ENCODE measurements around the gene SPATA16.
"Not testable (repeated sequence)": the region's sequence is repeated elsewhere in the genome, so short reads cannot be mapped to it uniquely, and the experiment has no call there.

The SPATA16 gene

GRCh38 chr3:172877011-172877410 is 264.0 kb downstream of the SPATA16 start:
- Mint-ChIP-seq H3K4me1 (no peaks in the 10 kb centered on the region), H3K27ac (no peak overlapping the region), H3K36me3 (ENCODE audit: low read depth) (no peaks in the 10 kb centered on the region), H3K27me3 (no peaks in the 10 kb centered on the region), H3K9me3 (peaks cover 15% of the 10 kb centered on the region), H3K4me3 (no peak overlapping the region)
- ATAC-seq, result no peak
- no peak for DNase-seq

GRCh38 chr3:172876297-172876696 is 264.7 kb downstream of the SPATA16 start:
- H3K4me3 Mint-ChIP-seq, result no peak overlapping the region
- H3K4me1 Mint-ChIP-seq, result no peaks in the 10 kb centered on the region
- H3K36me3 Mint-ChIP-seq (ENCODE audit: low read depth), result no peaks in the 10 kb centered on the region
- peaks cover 15% of the 10 kb centered on the region for H3K9me3 Mint-ChIP-seq
- H3K27me3 Mint-ChIP-seq, result no peaks in the 10 kb centered on the region
- ATAC-seq (no peak), DNase-seq (no peak)
- no peak overlapping the region for H3K27ac Mint-ChIP-seq

DNA sequence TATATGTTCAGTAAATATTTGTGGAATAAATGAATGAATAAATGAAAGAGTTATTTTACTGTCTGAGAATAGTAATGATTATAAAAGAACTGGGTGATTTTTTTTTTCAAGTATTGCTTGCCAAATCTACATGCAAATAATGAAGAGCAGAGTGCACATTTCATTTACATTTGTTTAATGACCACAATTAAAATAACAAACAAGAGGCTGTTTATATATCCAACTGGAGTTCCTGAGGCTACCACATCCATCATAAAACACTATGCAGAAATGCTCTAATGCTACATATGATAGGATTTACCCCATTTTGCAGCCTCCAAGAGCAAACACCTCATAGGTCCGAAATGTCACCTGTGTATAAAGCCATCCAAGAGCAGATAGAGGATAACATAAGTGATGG is 266.0 kb downstream of the SPATA16 start:
- DNase-seq (no peak), ATAC-seq (no peak)
- H3K27me3 Mint-ChIP-seq, result no peaks in the 10 kb centered on the region
- H3K36me3 Mint-ChIP-seq (ENCODE audit: low read depth), result no peaks in the 10 kb centered on the region
- H3K27ac Mint-ChIP-seq, result no peak overlapping the region
- H3K4me1 Mint-ChIP-seq, result no peaks in the 10 kb centered on the region
- peaks cover 10% of the 10 kb centered on the region for H3K9me3 Mint-ChIP-seq
- H3K4me3 Mint-ChIP-seq, result no peak overlapping the region

- Mint-ChIP-seq H3K4me1 (no peaks in the 10 kb centered on the region), H3K27ac (no peak overlapping the region), H3K9me3 (no peaks in the 10 kb centered on the region), H3K36me3 (ENCODE audit: low read depth) (no peaks in the 10 kb centered on the region), H3K4me3 (no peak overlapping the region), H3K27me3 (peaks cover 7% of the 10 kb centered on the region)
- ATAC-seq (no peak), DNase-seq (no peak)
Measured at GRCh38 chr3:172869784-172870518, 271.1 kb downstream of the SPATA16 start.

DNA sequence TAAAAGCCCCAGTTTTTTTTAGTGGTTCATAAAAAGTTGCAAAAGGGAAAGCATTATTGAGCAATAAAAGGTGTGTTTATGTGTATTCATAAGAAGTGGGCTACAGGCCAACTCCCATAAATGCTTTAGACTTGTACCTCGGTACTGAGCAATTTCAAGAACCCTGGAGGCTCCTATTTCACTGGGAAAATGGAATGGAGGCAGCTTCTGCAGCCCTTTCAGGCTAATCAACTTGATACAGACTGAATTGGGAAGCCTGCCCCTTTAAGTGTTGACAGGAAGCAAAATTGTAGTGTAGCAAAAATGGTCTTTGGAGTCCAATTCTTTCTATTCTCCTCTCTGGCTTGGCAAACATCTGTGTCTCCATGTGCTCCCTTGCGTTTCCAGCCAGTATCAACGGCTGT is 271.7 kb downstream of the SPATA16 start:
- Mint-ChIP-seq H3K4me1 (no peaks in the 10 kb centered on the region), H3K36me3 (ENCODE audit: low read depth) (no peaks in the 10 kb centered on the region), H3K9me3 (no peaks in the 10 kb centered on the region), H3K4me3 (no peak overlapping the region), H3K27ac (no peak overlapping the region), H3K27me3 (peaks cover 7% of the 10 kb centered on the region)
- no peak for DNase-seq
- no peak for ATAC-seq

- Mint-ChIP-seq H3K4me3 (no peak overlapping the region), H3K27ac (no peak overlapping the region), H3K27me3 (peaks cover 7% of the 10 kb centered on the region), H3K4me1 (no peaks in the 10 kb centered on the region), H3K36me3 (ENCODE audit: low read depth) (no peaks in the 10 kb centered on the region), H3K9me3 (no peaks in the 10 kb centered on the region)
- DNase-seq, result no peak
- ATAC-seq, result no peak
Measured at GRCh38 chr3:172868582-172869200, 272.3 kb downstream of the SPATA16 start.

GRCh38 chr3:172866726-172867350 is 274.2 kb downstream of the SPATA16 start:
- not testable (repeated sequence) for H3K36me3 Mint-ChIP-seq (ENCODE audit: low read depth); H3K27ac Mint-ChIP-seq; ATAC-seq; H3K27me3 Mint-ChIP-seq; H3K4me1 Mint-ChIP-seq; H3K9me3 Mint-ChIP-seq; H3K4me3 Mint-ChIP-seq; DNase-seq

GRCh38 chr3:172859041-172859440 is 282.0 kb downstream of the SPATA16 start:
- ATAC-seq (no peak), DNase-seq (no peak)
- Mint-ChIP-seq H3K9me3 (no peaks in the 10 kb centered on the region), H3K27ac (no peak overlapping the region), H3K36me3 (ENCODE audit: low read depth) (no peaks in the 10 kb centered on the region), H3K4me1 (no peaks in the 10 kb centered on the region), H3K27me3 (peaks cover 4% of the 10 kb centered on the region), H3K4me3 (no peak overlapping the region)

- no peak for ATAC-seq
- Mint-ChIP-seq H3K36me3 (ENCODE audit: low read depth) (no peaks in the 10 kb centered on the region), H3K27me3 (peaks cover 4% of the 10 kb centered on the region), H3K9me3 (no peaks in the 10 kb centered on the region), H3K4me1 (no peaks in the 10 kb centered on the region), H3K27ac (no peak overlapping the region), H3K4me3 (no peak overlapping the region)
- DNase-seq, result no peak
Measured at GRCh38 chr3:172856795-172857742, 284.0 kb downstream of the SPATA16 start.

GRCh38 chr3:172855037-172855436 is 286.0 kb downstream of the SPATA16 start:
- Mint-ChIP-seq H3K4me3 (no peak overlapping the region), H3K4me1 (no peaks in the 10 kb centered on the region), H3K36me3 (ENCODE audit: low read depth) (no peaks in the 10 kb centered on the region), H3K9me3 (no peaks in the 10 kb centered on the region), H3K27ac (no peak overlapping the region), H3K27me3 (peaks cover 5% of the 10 kb centered on the region)
- no peak for ATAC-seq
- DNase-seq, result no peak

GRCh38 chr3:172853921-172854666 is 286.9 kb downstream of the SPATA16 start:
- no peaks in the 10 kb centered on the region for H3K36me3 Mint-ChIP-seq (ENCODE audit: low read depth)
- H3K27ac Mint-ChIP-seq, result no peak overlapping the region
- no peak overlapping the region for H3K4me3 Mint-ChIP-seq
- ATAC-seq (no peak), DNase-seq (no peak)
- H3K9me3 Mint-ChIP-seq, result no peaks in the 10 kb centered on the region
- H3K4me1 Mint-ChIP-seq, result no peaks in the 10 kb centered on the region
- H3K27me3 Mint-ChIP-seq, result peaks cover 5% of the 10 kb centered on the region

DNA sequence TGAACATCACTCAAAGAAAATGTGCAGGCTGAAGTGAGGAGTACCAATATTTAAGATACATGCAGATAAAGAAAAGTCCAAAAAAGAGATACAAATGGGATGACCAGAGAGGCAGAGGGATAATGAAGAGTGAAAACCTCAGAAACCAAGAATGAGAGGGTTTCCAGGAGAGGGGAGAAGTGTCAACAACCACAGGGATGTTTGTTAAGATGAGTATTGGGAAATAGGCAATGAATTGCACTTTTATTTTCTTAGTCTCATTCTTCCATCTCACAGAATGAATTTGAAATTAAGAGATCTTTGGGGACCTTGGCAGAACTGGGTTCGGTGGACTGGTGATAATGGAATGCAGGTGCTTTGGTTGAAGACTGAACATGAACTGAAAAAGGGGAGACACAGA is 288.0 kb downstream of the SPATA16 start:
- H3K4me1 Mint-ChIP-seq, result no peaks in the 10 kb centered on the region
- no peaks in the 10 kb centered on the region for H3K36me3 Mint-ChIP-seq (ENCODE audit: low read depth)
- H3K27ac Mint-ChIP-seq, result no peak overlapping the region
- no peak overlapping the region for H3K4me3 Mint-ChIP-seq
- H3K9me3 Mint-ChIP-seq, result no peaks in the 10 kb centered on the region
- no peak for DNase-seq
- peaks cover 5% of the 10 kb centered on the region for H3K27me3 Mint-ChIP-seq
- ATAC-seq, result no peak

- H3K36me3 Mint-ChIP-seq (ENCODE audit: low read depth), result no peaks in the 10 kb centered on the region
- no peak for DNase-seq
Measured at GRCh38 chr3:172848910-172849309, 292.1 kb downstream of the SPATA16 start.

GRCh38 chr3:172847292-172847691 is 293.7 kb downstream of the SPATA16 start:
- Mint-ChIP-seq H3K27ac (no peak overlapping the region), H3K27me3 (peaks cover 2% of the 10 kb centered on the region), H3K4me1 (peaks cover 5% of the 10 kb centered on the region), H3K36me3 (ENCODE audit: low read depth) (no peaks in the 10 kb centered on the region), H3K9me3 (no peaks in the 10 kb centered on the region), H3K4me3 (no peak overlapping the region)
- ATAC-seq, result no peak
- DNase-seq, result no peak

More at GRCh38 chr3:172848910-172849309, 292.1 kb downstream of the SPATA16 start:
- H3K27ac Mint-ChIP-seq, result no peak overlapping the region
- H3K4me1 Mint-ChIP-seq, result peaks cover 5% of the 10 kb centered on the region
- ATAC-seq, result no peak
- H3K4me3 Mint-ChIP-seq, result no peak overlapping the region
- H3K27me3 Mint-ChIP-seq, result peaks cover 2% of the 10 kb centered on the region
- H3K9me3 Mint-ChIP-seq, result no peaks in the 10 kb centered on the region
